ENCODE results near the gene OR1E2.
"Not testable (repeated sequence)": the region's sequence is repeated elsewhere in the genome, so short reads cannot be mapped to it uniquely, and the experiment has no call there.

The OR1E2 gene

DNA sequence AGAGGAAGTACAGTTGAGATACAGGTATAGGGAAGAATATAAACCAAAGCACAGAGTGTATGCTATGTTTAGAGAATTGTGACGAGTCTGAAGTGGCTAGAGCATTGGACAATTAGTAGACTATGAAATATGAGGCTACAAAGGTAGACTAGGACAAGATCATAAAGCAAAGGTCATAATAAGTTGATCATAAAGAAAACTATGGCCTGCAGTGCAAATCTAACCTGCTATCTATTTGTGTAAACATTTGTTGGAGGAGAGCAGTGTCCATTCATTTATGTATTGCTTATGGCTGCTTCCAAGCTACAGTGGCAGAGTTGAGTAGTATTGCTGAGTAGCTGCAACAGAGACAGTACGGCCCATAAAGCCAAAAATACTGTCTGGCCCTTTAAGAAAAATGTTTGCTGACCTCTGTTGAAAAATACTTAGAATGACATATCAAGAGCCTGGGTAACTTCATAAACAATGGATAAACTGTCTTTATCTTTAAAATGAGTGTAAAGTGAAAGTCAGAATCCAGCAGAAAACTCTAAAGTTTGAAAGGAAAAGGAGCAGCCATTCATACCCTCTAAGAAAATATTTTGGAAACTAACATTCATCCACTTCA is 14.5 kb upstream of the OR1E2 start:
- no peak overlapping the region for H3K9ac ChIP-seq (ENCODE audit: low read depth in 1 of 2, low read length in 2 of 2)

DNA sequence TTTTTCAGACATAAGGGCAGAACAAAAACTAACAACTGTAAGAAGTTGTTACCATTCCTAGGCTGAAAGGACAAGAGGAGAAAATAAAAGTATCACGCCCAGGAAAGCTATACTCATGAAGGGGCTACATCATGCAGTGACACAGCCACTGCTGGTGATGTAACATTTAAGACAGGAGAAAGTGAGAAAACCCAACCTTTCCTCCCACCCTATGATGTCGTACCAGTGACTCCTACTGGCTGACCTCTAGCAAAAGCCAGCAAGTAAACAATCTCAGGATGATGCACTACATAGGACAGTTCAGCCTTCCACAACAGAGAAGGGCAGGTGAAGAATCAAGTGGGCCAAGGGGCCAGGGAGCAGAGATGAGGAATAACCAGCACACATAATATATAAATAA is 14.0 kb upstream of the OR1E2 start:
- Histone ChIP-seq H3K4me3 (ENCODE audit: low read depth in 1 of 2, low read length in 2 of 2) (no peak overlapping the region), H3K27ac (ENCODE audit: low read depth, low read length) (no peak overlapping the region), H3K27me3 (ENCODE audit: control insufficient read depth in 1 of 2, insufficient read depth in 2 of 2, low read length in 2 of 2) (no peaks in the 10 kb centered on the region), H3K9ac (ENCODE audit: low read depth in 1 of 2, low read length in 2 of 2) (no peak overlapping the region), H3K4me1 (ENCODE audit: control insufficient read depth in 1 of 2, insufficient read depth in 2 of 2, low read length in 2 of 2) (peaks cover 3 to 7% of the 10 kb centered on the region in 2 donors), H3K36me3 (ENCODE audit: control insufficient read depth in 1 of 2, insufficient read depth in 2 of 2, low read length in 2 of 2) (no peaks in the 10 kb centered on the region), H3K9me3 (ENCODE audit: control insufficient read depth in 1 of 2, low read length in 2 of 2) (no peaks in the 10 kb centered on the region)

More for the DNA sequence above, 14.5 kb upstream of the OR1E2 start:
- peaks cover 3 to 7% of the 10 kb centered on the region in 2 donors for H3K4me1 ChIP-seq (ENCODE audit: control insufficient read depth in 1 of 2, insufficient read depth in 2 of 2, low read length in 2 of 2)
- no peak overlapping the region for H3K4me3 ChIP-seq (ENCODE audit: low read depth in 1 of 2, low read length in 2 of 2)
- H3K36me3 ChIP-seq (ENCODE audit: control insufficient read depth in 1 of 2, insufficient read depth in 2 of 2, low read length in 2 of 2) = no peaks in the 10 kb centered on the region
- H3K9me3 ChIP-seq (ENCODE audit: control insufficient read depth in 1 of 2, low read length in 2 of 2) = no peaks in the 10 kb centered on the region
- H3K27me3 ChIP-seq (ENCODE audit: control insufficient read depth in 1 of 2, insufficient read depth in 2 of 2, low read length in 2 of 2) = no peaks in the 10 kb centered on the region
- H3K27ac ChIP-seq (ENCODE audit: low read depth, low read length) = no peak overlapping the region

DNA sequence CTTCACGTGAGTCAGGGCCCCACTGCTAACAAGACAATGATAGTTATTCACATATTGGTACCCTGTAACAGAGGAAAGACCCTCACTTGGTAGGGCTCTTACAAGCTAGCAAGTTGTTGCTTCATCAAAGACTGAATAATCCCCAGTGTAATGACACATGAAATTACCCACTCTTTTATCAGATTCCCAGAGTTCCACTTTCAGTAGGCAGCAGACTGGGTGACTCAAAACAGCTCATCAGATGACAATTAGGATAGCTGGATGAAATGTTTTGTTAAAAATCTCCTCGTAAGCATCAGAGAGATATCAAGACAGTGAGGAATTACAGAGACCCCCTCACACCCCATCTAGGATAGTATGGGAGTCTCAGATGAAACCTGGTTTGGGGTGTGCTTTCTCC is 6.8 kb upstream of the OR1E2 start:
- Histone ChIP-seq H3K4me1 (ENCODE audit: control insufficient read depth in 1 of 2, insufficient read depth in 2 of 2, low read length in 2 of 2) (no peaks in the 10 kb centered on the region), H3K9me3 (ENCODE audit: control insufficient read depth in 1 of 2, low read length in 2 of 2) (no peaks in the 10 kb centered on the region), H3K9ac (ENCODE audit: low read depth in 1 of 2, low read length in 2 of 2) (no peak overlapping the region), H3K27me3 (ENCODE audit: control insufficient read depth in 1 of 2, insufficient read depth in 2 of 2, low read length in 2 of 2) (no peaks in the 10 kb centered on the region), H3K36me3 (ENCODE audit: control insufficient read depth in 1 of 2, insufficient read depth in 2 of 2, low read length in 2 of 2) (no peaks in the 10 kb centered on the region), H3K4me3 (ENCODE audit: low read depth in 1 of 2, low read length in 2 of 2) (no peak overlapping the region), H3K27ac (ENCODE audit: low read depth, low read length) (no peak overlapping the region)

DNA sequence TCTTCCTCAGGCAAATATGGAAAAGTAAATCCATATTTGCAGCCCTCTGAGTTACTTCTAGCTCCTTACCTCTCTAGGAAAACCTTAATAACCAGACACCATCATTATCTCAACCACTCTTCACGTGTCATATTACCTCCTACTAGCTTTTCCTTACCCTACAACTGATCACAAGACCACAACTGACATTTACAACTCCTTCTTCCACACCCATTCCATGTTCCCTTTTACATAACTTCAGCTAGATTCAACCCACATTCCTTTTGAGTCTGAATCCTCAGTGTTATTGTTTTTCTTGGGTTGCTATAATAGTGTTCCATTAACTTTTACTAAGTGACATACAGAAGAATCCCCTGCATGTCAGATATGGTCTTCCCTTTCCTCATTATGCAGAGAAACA is 4.7 kb upstream of the OR1E2 start:
- Histone ChIP-seq H3K4me1 (ENCODE audit: control insufficient read depth in 1 of 2, insufficient read depth in 2 of 2, low read length in 2 of 2) (no peaks in the 10 kb centered on the region), H3K4me3 (ENCODE audit: low read depth in 1 of 2, low read length in 2 of 2) (no peak overlapping the region), H3K9me3 (ENCODE audit: control insufficient read depth in 1 of 2, low read length in 2 of 2) (no peaks in the 10 kb centered on the region), H3K27me3 (ENCODE audit: control insufficient read depth in 1 of 2, insufficient read depth in 2 of 2, low read length in 2 of 2) (no peaks in the 10 kb centered on the region), H3K9ac (ENCODE audit: low read depth in 1 of 2, low read length in 2 of 2) (no peak overlapping the region), H3K27ac (ENCODE audit: low read depth, low read length) (no peak overlapping the region), H3K36me3 (ENCODE audit: control insufficient read depth in 1 of 2, insufficient read depth in 2 of 2, low read length in 2 of 2) (no peaks in the 10 kb centered on the region)

DNA sequence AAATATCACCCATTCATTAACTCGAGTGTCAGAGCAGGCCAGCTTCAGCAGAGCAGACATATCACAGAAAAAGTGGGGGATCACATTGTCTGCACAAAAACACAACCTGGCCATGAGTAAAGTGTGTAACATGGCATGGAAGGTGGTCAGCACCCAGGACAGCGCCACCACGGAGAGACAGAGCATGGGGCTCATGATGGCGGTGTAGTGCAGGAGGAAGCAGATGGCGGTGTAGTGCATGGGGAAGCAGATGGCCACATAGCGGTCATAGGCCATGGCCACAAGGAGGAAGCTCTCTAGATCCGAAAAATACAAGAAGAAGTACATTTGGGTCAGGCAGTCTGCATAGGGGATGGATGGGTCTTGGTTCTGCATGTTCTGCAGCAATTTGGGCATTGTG is 426 bp downstream of the OR1E2 start:
- not testable (repeated sequence) for H3K27me3 ChIP-seq (ENCODE audit: control insufficient read depth in 1 of 2, insufficient read depth in 2 of 2, low read length in 2 of 2); H3K27ac ChIP-seq (ENCODE audit: low read depth, low read length); H3K4me1 ChIP-seq (ENCODE audit: control insufficient read depth in 1 of 2, insufficient read depth in 2 of 2, low read length in 2 of 2); H3K9ac ChIP-seq (ENCODE audit: low read depth in 1 of 2, low read length in 2 of 2); H3K9me3 ChIP-seq (ENCODE audit: control insufficient read depth in 1 of 2, low read length in 2 of 2); H3K36me3 ChIP-seq (ENCODE audit: control insufficient read depth in 1 of 2, insufficient read depth in 2 of 2, low read length in 2 of 2); H3K4me3 ChIP-seq (ENCODE audit: low read depth in 1 of 2, low read length in 2 of 2)

DNA sequence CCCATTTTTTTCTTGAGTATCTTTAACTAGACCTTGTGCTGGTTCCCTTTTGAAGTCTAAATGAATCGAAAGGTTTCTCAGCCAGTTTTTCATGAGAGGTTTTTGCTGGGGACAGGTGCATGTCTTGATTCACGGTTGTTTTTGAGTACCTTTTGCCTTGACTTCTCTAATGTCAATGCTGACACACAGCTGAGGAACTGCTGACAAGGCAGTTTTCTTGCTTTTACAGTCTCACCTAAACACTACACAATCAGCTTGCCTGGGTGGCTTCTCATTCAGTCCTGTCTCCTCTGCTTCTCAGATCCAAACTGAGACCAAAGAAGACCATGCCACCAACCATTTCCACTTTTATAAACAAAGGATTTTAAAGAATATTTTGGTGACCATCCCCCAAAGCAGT is 15.4 kb downstream of the OR1E2 start:
- Histone ChIP-seq H3K36me3 (ENCODE audit: control insufficient read depth in 1 of 2, insufficient read depth in 2 of 2, low read length in 2 of 2) (no peaks in the 10 kb centered on the region), H3K9ac (ENCODE audit: low read depth in 1 of 2, low read length in 2 of 2) (no peak overlapping the region), H3K9me3 (ENCODE audit: control insufficient read depth in 1 of 2, low read length in 2 of 2) (no peaks in the 10 kb centered on the region), H3K27me3 (ENCODE audit: control insufficient read depth in 1 of 2, insufficient read depth in 2 of 2, low read length in 2 of 2) (no peaks in the 10 kb centered on the region), H3K4me3 (ENCODE audit: low read depth in 1 of 2, low read length in 2 of 2) (no peak overlapping the region), H3K27ac (ENCODE audit: low read depth, low read length) (no peak overlapping the region), H3K4me1 (ENCODE audit: control insufficient read depth in 1 of 2, insufficient read depth in 2 of 2, low read length in 2 of 2) (no peaks in the 10 kb centered on the region)

DNA sequence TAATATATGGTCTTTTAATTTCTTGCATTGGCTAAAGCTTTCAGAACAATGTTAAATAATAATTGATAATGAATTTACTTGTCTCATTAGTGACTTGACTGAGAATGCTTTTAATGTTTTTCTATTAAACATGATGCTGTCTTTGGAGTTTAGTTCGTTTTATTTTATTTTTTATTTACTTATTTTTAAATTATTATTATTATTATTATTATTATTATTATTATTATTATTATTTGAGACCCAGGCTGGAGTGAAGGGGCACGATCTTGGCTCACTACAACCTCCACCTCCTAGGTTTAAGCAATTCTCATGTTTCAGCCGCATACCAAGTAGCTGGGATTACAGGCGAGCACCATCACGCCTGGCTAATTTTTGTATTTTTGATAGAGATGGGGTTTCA is 18.0 kb downstream of the OR1E2 start:
- Histone ChIP-seq H3K27ac (ENCODE audit: low read depth, low read length) (no peak overlapping the region), H3K36me3 (ENCODE audit: control insufficient read depth in 1 of 2, insufficient read depth in 2 of 2, low read length in 2 of 2) (no peaks in the 10 kb centered on the region), H3K9me3 (ENCODE audit: control insufficient read depth in 1 of 2, low read length in 2 of 2) (no peaks in the 10 kb centered on the region), H3K4me3 (ENCODE audit: low read depth in 1 of 2, low read length in 2 of 2) (no peak overlapping the region), H3K27me3 (ENCODE audit: control insufficient read depth in 1 of 2, insufficient read depth in 2 of 2, low read length in 2 of 2) (no peaks in the 10 kb centered on the region), H3K4me1 (ENCODE audit: control insufficient read depth in 1 of 2, insufficient read depth in 2 of 2, low read length in 2 of 2) (no peaks in the 10 kb centered on the region), H3K9ac (ENCODE audit: low read depth in 1 of 2, low read length in 2 of 2) (no peak overlapping the region)

DNA sequence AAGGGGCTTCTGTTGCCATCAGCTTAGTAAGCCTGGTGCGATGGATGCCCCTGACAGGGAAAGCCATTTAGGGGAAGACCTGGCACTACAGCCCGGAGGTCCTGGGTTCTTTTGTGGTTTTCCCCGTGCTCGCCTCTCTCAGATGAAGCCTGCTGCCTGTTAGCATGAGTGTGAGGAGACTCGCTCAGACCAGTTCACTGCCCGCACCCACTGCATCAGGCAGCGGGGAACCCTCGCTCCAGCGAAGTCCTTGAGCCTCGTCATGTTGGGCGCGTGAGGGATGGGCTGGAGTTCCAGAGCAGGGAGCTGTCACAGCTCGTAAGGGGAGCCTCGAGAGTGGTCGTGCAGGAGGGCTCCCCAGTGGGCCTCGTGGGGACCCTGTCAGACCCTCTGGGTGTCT is 21.4 kb downstream of the OR1E2 start:
- H3K27me3 ChIP-seq (ENCODE audit: control insufficient read depth in 1 of 2, insufficient read depth in 2 of 2, low read length in 2 of 2); H3K9me3 ChIP-seq (ENCODE audit: control insufficient read depth in 1 of 2, low read length in 2 of 2); H3K36me3 ChIP-seq (ENCODE audit: control insufficient read depth in 1 of 2, insufficient read depth in 2 of 2, low read length in 2 of 2); H3K4me1 ChIP-seq (ENCODE audit: control insufficient read depth in 1 of 2, insufficient read depth in 2 of 2, low read length in 2 of 2); H3K27ac ChIP-seq (ENCODE audit: low read depth, low read length); H3K4me3 ChIP-seq (ENCODE audit: low read depth in 1 of 2, low read length in 2 of 2); H3K9ac ChIP-seq (ENCODE audit: low read depth in 1 of 2, low read length in 2 of 2): not testable (repeated sequence)

DNA sequence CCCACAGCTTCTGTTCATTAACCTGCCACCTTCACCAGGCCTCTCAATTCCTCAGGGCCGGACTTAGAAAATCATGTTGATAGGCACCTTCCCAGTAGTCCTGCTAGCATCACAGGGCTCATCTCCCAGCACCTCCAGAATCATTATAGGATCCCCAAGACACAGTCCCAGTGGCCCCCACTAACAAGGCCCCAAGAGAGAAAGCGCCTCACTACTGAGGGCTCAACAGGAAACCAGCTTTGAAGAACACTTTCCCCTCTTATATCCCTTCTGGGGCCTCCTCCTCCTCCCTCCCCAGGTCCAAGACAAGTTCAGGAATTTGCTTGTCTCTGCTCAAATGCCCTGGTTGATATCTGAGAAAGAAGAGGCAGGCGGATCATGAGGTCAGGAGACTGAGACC is 22.6 kb downstream of the OR1E2 start, which contains the start of gene OR3A3:
OR3A3 (plus strand) TSS at position 301 of the 400 bp plus-strand sequence.
- Histone ChIP-seq H3K36me3 (ENCODE audit: control insufficient read depth in 1 of 2, insufficient read depth in 2 of 2, low read length in 2 of 2) (no peaks in the 10 kb centered on the region), H3K4me3 (ENCODE audit: low read depth in 1 of 2, low read length in 2 of 2) (no peak within 1 kb of the TSS), H3K27ac (ENCODE audit: low read depth, low read length) (no peak within 1 kb of the TSS), H3K4me1 (ENCODE audit: control insufficient read depth in 1 of 2, insufficient read depth in 2 of 2, low read length in 2 of 2) (no peaks in the 10 kb centered on the region), H3K9ac (ENCODE audit: low read depth in 1 of 2, low read length in 2 of 2) (no peak within 1 kb of the TSS), H3K27me3 (ENCODE audit: control insufficient read depth in 1 of 2, insufficient read depth in 2 of 2, low read length in 2 of 2) (no peaks in the 10 kb centered on the region), H3K9me3 (ENCODE audit: control insufficient read depth in 1 of 2, low read length in 2 of 2) (peaks cover 3 to 9% of the 10 kb centered on the region in 2 donors)

DNA sequence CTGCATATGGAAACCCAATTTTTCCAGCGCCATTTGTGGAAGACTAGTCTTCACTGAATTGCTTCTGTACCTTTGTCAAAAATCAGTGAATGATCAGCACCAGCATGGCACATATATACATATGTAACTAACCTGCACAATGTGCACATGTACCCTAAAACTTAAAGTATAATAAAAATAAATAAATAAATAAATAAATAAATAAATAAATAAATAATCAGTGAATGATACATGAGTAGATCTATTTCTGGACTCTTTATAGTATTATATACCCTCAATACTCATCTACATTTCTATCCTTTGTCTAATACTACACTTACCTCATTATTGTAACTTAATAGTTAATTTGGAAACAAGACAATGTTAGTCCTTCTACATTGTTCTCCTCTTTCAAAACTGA is 29.8 kb downstream of the OR1E2 start:
- not testable (repeated sequence) for H3K27ac ChIP-seq (ENCODE audit: low read depth, low read length); H3K9me3 ChIP-seq (ENCODE audit: control insufficient read depth in 1 of 2, low read length in 2 of 2); H3K27me3 ChIP-seq (ENCODE audit: control insufficient read depth in 1 of 2, insufficient read depth in 2 of 2, low read length in 2 of 2); H3K4me3 ChIP-seq (ENCODE audit: low read depth in 1 of 2, low read length in 2 of 2); H3K9ac ChIP-seq (ENCODE audit: low read depth in 1 of 2, low read length in 2 of 2); H3K4me1 ChIP-seq (ENCODE audit: control insufficient read depth in 1 of 2, insufficient read depth in 2 of 2, low read length in 2 of 2); H3K36me3 ChIP-seq (ENCODE audit: control insufficient read depth in 1 of 2, insufficient read depth in 2 of 2, low read length in 2 of 2)

DNA sequence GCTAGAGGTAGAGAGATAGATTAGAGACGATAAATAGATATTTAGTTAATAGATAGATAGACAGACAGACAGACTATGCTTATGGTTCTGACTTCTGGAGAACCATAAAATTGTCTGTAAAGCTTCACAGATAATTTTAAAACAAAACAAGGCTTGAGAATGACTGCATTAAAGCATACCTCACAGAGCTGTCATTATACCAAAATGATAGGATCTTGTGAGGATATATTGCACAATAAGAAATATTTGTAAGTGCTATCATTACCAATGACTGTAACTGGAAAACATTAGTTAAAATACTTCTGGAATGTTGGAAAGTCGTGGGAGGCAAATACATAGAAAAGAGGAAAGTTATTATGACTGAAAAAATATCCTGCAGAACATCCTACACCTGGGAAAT is 31.9 kb downstream of the OR1E2 start:
- Histone ChIP-seq H3K4me3 (ENCODE audit: low read depth in 1 of 2, low read length in 2 of 2) (no peak overlapping the region), H3K9me3 (ENCODE audit: control insufficient read depth in 1 of 2, low read length in 2 of 2) (peaks cover 0 to 3% of the 10 kb centered on the region in 2 donors), H3K36me3 (ENCODE audit: control insufficient read depth in 1 of 2, insufficient read depth in 2 of 2, low read length in 2 of 2) (no peaks in the 10 kb centered on the region), H3K9ac (ENCODE audit: low read depth in 1 of 2, low read length in 2 of 2) (no peak overlapping the region), H3K27me3 (ENCODE audit: control insufficient read depth in 1 of 2, insufficient read depth in 2 of 2, low read length in 2 of 2) (no peaks in the 10 kb centered on the region), H3K27ac (ENCODE audit: low read depth, low read length) (no peak overlapping the region), H3K4me1 (ENCODE audit: control insufficient read depth in 1 of 2, insufficient read depth in 2 of 2, low read length in 2 of 2) (no peaks in the 10 kb centered on the region)

All from duodenal mucosa (tissue), 2 donors.